Measurements from ENCODE around the gene CARD11.

CARD11 gene

DNA sequence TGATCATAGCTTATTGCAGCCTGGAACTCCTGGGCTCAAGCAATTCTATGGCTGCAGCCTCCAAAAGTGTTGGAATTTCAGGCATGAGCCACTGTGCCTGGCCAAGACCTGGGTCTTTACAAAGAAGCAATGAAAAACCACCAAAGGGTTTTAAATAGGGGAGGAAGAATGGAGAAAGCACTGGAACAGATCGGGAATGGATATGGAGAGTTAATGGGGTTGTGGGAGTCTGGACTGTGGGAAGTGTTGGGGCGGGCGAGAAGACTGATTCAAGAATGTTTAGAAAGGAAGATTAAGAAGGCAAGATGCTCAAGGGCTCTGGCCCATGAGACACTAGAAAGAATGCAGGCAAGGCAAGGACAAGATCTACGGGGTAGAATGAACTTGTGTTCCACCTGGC is 98.5 kb downstream of the CARD11 start:
- in situ Hi-C loops (cut with MboI; ENCODE audit: low sequenced_read_pairs): no loop called here

DNA sequence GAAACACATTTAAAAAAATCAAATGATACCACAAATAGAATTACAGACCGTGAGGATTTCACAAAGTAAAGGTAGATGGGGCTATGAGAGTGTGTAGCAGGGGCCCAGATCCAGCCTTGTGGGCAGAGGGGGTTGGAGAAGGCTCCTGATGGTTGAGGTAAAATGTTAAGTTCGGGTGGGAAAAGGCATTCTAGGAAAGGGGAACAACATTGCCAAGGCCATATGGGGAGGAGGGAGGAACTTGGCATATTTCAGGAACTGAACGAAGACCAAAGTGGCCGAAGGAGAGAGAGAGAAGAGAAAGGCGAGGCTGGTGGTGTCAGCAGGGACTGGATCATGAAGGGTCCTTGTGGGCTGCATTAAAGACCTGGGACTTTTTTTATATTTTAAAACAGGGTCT is 98.9 kb downstream of the CARD11 start:
- in situ Hi-C loops (cut with MboI; ENCODE audit: low sequenced_read_pairs): no loop called here

DNA sequence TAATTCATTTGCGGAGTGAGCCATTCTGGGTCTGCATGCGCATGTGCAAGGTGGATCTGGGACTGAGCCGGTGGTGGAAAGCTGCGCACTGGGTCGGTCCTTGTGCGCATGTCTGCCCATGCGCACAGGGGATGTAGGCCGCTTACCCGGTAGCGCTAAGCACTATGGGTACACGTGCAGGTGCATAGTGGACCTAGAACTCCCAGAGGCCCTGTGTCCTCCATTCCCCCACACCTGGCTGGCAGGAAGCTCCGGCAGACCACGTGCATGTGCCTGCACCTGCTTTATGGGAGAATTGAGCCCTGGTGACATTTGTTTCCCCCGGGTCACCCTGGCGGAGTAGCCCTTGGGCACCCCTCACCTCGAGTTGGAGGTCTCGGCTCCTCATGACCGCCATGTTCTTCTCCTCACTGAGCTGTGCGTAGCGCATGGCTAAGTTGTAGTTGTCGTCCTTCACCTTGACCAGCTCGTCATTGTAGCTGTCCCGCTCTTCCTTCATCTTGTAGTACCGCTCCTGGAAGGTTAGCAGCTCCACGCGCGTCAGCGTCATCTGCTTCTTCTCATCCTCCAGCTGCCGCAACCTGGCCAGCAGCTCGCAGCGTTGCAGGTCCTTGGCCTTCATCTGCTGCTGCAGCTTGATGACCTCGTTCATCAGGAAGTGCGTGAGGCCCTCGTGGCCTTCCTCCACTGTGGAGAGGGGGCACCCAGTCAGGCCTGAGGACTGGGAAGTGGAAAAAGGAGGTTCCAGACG is 99.6 kb downstream of the CARD11 start:
- in situ Hi-C loops (cut with MboI; ENCODE audit: low sequenced_read_pairs): no loop called here

DNA sequence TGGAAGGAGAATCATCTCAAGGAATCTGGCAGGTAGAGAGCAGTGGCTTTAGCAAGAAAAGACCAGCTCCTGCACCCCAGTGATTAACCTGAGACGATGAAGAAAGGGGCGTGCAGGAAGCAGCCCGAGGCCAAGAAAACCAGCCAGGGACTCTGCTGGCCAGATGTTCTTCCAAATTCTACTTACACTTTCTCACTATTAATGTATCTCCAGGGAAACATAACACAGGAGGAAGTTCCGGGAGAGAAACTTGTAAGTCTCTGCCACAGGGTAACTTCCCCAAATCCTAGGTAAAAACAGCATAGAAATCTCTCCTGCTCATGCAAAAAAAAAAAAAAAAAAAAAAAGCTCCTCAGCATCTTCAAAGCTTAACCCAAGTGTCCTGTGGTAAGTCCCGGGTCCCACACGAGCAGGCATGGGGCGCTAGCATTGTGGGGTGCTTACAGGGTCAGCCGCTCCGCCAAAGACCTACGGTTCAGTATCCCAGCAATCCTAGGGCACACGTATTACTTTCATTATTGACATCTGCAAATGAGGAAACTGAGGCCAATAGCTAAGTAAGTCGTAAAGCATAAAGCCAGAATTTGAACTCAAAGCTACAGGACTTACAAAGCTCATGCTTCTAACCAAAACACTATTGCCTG is 102.3 kb downstream of the CARD11 start:
- in situ Hi-C loops (cut with MboI; ENCODE audit: low sequenced_read_pairs): no loop called here

DNA sequence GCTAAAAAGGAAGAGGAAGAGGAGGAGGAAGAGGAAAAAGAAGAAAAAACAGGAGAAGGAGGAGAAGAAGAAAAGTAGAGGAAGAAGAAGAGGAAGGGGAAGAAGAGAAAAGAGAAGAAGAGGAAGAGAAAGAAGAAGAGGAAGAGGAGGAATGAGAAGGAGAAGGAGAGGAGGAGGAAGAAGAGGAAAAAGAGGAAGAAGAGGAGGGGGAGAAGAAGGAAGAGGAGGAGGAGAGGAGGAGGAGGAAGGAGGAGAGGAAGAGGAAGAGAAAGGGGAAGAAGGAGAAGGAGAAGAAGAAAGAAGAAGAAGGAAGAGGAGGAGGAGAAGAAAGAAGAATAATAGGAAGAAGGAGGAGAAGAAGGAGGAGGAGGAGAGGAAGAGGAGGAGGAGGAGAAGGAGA is 103.2 kb downstream of the CARD11 start:
- in situ Hi-C loops (cut with MboI; ENCODE audit: low sequenced_read_pairs): no loop called here

DNA sequence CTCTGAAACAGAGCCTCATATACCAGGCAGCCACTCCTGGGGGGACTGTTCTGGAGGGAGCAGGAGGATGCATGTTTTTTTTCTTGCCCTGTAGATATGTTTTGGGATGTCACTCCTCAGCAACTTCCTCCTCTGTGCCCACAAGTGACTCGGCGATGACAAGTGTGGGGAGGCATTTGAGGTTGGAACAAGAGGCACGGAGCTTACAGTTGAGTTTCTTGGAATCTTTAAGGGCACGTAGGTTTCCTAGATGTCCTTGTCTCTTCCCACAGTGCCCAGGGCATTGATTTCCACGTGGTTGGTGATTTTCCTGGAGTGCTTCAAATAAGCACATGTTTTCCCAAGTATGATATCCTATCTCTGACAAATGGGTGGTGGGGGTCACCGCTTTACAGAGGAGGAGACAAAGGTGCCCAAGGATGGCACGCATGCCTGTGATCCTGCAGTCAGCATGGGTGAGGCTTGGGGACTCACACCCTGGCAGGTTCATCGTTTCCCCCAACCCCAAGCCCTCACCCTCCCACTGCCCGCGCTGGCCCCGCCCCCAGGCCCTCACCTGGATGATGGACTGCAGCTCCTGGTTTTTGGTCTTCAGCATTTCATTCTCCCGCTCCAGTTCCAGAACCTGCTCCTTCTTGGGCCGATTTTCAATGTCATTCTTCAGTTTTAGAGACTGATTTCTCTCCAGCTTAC is 104.3 kb downstream of the CARD11 start:
- in situ Hi-C loops (cut with MboI; ENCODE audit: low sequenced_read_pairs): no loop called here

DNA sequence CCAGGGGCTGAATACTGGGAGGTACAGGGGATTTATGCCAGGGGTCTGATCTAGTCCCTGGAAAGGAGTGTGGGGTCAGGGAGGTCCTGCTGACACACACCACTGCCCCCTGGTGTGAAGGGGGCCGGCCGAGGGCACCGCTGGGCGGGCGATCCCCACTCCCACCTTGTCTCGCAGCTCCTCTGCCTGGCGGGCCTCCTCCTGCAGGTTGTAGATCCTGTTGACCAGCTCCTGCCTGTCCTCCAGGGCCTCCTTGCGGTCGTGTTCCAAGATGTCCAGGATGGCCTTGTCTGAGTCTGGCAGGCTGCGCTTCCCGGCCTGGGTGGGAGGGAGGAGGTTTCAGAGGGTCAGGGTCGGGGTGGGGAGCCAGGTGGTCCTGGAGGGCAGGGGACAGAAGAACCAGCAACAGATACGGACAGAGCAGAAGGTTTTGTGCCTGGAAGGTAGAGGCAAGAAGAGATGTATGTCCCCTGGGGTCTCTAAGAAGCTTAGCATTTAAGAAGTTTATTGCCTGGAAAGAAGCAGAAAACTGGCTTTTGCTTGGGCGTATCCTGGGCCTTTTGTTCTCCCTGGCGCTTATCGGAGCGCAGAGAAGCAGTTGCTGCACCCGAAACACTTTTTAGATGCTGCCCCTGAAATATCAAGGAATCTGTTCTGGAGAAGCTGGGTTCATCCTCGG is 105.0 kb downstream of the CARD11 start:
- in situ Hi-C loops (cut with MboI; ENCODE audit: low sequenced_read_pairs): no loop called here

DNA sequence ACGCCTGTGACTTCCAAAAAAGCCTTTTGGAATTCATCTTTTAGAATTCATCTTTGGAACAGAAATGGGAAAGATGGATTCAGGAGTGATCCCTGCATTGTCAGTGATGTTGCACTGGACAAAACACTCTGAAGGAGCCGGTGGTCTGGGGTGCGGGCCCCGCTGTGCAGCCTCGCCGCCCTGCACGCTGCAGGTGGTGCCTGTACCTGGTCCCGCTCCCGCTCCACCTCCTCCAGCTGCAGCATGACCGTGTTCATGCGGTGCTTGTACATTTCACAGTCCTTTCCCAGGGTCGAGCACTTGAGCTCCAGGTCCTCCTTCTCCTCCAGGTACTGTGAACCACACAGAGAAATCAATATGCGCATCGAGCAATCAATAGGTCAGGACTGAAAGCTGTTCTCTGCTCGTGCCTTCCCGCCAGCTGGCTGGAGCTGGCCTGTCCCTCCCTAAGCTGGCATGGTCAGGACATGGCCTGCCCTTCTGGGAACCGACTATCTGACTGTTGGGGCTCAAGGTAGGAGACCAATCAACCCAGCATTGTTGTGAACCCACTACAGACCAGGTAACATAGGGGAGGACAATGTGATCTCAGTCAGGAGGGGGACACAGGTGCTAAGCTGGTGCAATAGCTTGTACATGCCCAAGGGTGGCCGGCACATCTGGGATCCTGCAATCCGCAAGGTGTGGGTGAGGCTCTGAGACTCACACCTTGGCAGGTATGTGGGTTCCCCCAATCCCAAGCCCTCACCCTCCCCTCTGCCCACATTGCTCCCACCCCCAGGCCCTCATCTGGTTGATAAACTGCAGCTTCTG is 105.8 kb downstream of the CARD11 start:
- in situ Hi-C loops (cut with MboI; ENCODE audit: low sequenced_read_pairs): no loop called here

DNA sequence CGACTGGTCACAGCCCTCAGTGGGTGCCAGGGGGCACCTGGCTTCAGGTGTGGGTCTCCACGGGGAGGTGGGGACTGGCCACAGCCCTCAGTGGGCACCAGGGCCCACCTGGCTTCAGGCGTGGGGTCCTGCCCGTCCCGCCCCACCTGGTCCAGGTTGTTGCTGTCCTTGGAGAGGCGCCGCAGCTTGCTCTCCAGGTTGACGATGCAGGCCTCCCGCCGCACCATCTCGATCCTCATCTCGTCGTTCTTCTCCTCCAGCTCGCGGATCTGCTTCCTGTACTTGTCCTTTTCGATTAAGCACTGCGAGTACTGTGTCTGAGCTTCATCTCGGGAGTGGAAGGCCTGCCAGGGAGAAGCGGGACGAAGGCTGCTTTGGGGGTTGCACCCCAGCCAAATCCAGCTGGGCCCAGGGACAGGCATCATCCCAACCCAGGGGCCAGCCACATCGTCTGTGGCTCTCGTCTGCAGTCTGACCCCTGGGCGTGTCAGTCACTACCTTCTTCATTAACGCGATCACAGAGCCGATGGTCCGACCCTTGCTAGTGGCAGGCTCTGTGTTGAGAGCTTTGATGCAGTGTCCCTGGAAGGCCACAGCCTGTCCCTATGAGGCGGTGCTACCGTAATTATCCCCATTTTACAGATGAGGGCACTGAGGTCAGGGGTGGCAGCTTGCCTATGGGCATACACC is 106.6 kb downstream of the CARD11 start:
- in situ Hi-C loops (cut with MboI; ENCODE audit: low sequenced_read_pairs): no loop called here

DNA sequence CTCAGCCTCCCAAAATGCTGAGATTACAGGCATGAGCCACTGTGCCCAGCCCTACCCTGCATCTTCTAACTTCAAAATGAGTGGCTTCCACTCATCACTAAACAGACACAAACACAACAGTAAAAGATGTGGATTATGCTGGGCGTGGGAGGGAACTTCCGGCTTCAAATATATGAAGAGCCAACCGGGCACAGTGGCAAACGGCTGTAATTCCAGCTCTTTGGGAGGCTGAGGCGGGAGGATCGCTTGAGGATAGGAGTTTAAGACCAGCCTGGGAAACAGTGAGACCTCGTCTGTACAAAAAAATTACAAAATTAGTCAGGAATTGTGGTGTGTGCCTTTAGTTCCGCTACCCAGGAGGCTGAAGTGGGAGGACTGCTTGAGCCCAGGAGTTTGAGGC is 107.4 kb downstream of the CARD11 start:
- in situ Hi-C loops (cut with MboI; ENCODE audit: low sequenced_read_pairs): no loop called here

DNA sequence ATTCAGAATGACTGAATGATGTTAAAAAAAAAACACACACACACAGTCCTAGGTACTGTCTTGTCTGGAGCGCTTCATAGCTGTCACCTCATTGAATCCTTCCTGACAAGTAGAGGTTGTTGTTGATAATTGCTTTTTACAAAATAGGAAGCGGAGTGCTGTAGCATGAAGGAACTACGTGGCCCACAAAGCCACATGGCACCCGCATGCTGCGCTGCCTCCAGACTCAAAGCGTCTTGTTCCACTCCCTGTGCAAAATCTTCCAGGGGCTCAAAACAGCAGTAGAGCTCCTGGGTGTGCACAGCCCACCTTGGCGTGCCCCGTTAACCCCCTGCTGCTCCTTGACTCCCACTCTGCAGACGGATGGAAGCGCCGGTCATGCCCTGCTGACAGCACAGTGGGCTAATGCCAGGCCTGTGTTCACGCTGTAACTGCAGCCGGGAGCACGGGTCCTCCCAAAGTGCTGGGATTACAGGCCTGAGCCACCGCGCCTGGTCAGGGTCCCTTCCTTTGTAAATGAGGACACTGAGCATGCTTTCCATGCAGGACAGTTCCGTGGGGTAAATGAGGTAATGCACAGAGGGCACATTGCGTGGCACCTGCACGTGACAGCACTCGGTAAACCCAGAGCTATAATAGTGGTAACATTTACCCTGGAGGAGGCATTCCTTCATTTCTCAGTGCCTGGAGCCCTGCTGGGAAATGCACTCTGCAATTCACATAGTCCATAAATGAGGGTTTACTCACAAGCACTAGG is 108.5 kb downstream of the CARD11 start:
- in situ Hi-C loops (cut with MboI; ENCODE audit: low sequenced_read_pairs): no loop called here

DNA sequence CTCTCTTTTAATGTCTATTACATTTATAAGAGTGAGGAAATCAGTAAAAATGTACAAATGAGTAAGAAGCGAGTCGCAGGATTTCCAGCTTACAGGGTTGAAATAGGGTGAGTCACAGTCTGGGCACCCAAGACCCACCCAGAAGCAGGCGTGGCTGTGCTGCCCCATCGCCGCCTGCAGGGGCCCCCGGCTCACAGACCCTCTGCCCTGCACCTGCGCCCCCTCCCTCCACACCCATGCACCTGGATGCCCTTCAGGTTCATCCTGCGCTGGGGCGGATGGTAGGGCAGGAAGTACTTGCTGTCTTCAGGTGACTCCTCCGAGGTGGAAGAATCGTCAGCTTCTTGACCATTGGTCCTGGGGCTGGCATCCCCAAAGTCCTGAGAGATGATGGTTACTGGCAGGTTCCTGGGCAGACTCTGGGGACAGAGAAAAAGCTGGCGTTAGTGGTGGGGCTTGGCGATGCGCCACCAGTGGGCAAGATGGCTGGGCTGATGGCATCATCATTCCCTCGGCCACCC is 109.4 kb downstream of the CARD11 start:
- in situ Hi-C loops (cut with MboI; ENCODE audit: low sequenced_read_pairs): no loop called here

DNA sequence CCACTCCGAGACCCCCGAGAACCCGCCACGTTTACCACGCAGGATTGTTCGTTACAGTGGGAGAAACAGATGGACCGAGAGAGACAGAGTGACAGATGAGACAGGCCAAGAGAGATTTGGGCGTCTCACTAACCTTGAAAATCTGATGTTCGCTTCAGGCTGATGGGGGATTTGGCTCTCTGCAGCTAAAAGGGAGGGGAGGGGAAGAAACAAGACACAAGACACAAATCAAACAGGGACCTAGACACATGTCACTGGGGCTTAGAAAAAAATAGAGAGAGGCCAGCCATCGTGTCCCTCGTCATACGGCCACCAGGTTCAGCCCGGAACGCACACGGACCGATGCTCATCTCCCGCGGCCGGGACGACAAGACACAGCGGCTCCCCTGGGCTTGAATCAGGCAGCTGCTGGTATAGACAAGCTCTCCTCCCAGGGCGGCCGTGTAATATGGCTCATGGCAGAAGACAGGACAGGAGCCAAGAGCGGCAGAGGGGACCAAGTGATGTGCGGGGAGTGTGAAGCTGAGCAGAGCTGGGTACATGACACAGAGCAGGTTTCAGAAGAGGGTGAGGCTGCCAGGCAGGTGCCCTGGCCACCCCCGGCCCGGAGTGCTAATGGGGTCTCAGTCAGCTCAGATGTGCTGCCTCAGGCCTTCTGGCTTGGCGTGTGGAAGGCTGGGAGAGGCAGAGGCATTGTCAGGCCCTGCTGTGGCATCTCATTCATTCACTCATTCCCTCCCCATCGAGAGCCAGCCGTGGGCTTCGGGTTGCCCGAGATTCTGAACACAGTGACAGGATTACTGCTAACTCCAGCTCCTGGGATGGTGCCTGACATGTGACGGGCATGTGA is 111.0 kb downstream of the CARD11 start:
- in situ Hi-C loops (cut with MboI; ENCODE audit: low sequenced_read_pairs): no loop called here

DNA sequence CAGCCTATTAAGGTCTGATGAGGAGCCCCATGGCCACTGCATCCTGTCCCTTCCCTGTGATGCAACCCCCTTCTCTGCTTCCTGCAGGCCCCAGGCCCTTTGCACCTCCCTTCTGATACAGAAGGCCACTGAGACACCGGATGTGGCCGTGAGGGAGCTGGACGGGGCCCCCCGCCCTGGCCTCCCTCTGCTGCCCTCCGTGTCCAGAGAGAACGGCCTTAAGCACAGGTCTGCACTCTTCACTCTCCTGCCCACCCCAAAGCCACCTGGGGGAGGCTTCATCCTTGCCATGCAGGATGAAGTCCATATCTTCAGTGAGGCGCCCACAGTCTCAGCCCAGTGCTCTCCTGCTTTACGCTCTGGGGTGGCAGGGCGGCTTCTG is 112.6 kb downstream of the CARD11 start:
- in situ Hi-C loops (cut with MboI; ENCODE audit: low sequenced_read_pairs): no loop called here

DNA sequence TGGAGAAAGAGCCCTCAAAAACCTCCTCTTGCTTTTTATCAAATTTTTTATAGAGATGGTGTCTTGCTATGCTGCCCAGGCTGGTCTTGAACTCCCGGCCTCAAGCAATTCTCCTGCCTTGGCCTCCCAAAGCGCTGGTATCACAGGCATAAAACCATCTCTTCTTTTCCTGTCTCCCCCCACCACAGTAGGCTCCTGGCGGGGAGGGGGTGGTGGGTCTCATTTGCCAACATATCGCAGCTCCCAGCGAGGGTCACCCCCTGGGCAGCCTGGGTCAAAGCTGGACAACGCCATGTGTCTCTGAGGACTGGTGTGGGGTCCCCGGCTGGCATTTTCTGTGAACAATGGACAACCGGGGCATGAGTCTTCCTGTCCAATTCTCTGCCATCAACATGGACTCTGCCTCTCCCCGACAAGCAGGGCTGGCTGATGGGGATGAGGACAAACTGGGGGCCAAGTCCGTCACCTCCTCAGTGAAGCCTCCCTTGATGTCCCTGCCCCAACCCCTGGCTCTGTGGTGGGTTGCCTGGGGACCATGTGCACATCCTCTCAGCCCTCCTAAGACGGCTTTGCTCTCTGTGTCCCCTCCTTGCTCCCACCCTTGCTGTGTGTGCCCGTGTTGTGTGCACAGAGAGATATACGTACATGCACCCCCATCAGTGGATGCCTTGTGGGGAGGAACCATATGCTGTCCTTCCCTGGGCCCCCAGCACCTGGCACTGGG is 113.2 kb downstream of the CARD11 start:
- in situ Hi-C loops (cut with MboI; ENCODE audit: low sequenced_read_pairs): no loop called here

DNA sequence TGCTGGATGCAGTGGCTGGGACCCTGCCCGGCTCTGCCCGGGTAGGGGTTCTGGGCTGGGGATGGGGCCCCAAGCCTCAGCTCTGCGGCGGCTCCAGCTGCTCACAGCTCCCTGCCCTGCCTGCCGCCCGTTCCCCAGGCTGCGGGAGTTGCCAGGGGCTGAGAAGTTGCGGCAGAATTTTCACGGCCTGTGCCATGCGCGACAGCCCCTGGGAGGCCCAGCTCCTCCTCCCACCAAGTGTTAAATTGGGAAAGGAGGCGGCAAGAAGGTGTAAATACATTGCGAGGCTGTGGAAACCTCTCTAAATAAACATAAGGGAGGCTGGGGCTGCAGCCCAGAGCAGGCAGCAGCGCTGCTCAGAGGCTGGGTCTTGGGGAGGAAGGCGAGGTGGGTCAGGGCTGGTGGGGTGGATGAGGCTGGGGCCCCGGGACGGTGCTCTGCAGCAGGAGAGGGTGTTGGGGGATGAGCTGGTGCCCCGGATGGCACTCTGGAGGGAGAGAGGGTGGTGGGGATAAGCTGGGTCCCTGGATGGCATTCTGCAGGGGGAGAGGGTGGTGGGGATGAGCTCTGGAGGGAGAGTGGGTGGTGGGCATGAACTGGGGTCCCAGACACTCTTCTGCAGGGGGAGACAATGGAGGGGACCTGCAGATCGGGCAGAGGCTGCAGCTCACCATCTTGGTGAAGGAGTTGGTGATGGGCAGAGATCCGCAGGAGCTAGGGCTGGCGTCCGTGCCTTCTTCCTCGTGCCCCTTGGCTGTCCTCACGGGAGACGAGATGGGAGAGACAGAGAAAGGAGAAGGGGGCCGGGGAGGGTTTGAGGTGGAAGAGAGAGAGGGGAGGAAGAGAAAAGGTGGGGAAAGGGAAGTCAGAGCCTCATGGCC is 114.1 kb downstream of the CARD11 start:
- in situ Hi-C loops (cut with MboI; ENCODE audit: low sequenced_read_pairs): no loop called here
